T-helper 1 cell (primary cell): ENCODE data around the gene COX4I1.
A peak's percentile ranks its signal among the peaks of the same experiment; 100 is the strongest.

Experiments used
- DNase-seq, 5 donors: peaks; one replicate each; pipeline ENCODE4 v3.0.0-alpha.2; 2012 to 2020
- total RNA-seq, 4 donors: gene quantifications; one replicate each; lab custom pipeline; 2026; lab: John Stamatoyannopoulos, UW

Gene COX4I1
- total RNA-seq, result 171 to 218 (median 196) reads per million in 4 donors

GRCh38 chr16:85799497-85800320 is at the start of gene COX4I1, which contains the start of gene EMC8:
Gene COX4I1, plus strand, starts transcription at chr16:85799695. Its CDS starts 1,511 bp downstream, at chr16:85801206.
Gene EMC8, minus strand, starts transcription at chr16:85799544. Its CDS starts 249 bp downstream, at chr16:85799295.
- DNase-seq, result peak; percentile 81 to 92 (median 89)

GRCh38 chr16:85749771-85750145 is 49.7 kb upstream of the COX4I1 start:
- DNase-seq, result no peak

- no peak for DNase-seq
Measured at GRCh38 chr16:85750146-85750826, 49.2 kb upstream of the COX4I1 start.

DNA sequence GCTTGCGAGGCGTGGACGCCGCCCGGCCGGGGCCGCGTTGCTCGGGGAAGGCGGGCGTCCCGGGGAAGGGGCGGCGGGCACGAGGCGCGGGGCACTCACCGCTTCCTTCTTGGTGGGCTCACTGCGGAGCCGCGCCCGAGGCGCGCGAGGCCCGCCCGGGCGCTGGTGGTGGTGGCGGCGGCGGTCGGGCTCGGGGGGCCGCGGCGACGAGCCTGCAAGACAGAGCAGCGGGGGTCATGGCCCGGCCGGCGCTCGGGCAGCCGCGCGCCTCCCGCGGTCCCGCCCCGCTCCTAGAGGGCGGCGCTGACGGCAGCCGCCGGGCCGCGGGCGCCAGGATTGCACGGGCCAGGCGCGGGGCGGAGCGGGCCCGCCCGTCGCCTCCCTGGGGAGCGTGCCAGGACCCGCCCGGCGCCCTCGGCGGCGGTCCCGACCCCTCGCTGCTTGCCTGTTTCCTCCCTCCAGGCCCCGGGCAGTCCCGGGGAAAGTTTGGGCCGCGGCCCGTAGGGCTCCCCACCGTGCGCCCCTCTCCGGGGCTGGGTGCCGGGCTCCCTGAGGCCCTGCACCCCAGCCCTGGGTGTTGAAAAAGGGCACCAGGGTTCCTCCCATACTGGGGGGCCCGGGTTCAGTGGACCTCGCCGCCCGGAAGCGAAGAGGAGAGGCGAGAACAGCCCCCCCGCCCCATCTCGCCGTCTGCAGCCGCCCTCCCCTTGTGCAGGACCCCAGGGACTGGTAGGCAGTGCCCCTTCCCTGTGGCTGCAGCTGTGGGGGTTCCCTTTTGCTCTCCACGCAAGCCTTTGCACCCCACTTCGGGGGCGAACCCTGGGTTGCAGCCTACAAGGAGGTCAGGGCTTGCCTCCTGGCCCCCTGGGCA is 48.4 kb upstream of the COX4I1 start, which contains the start of gene C16orf74:
C16orf74 (minus strand) TSS at position 270 of the 871 bp plus-strand sequence. CDS start 15,879 bp downstream, outside the sequence.
- DNase-seq, result no peak

GRCh38 chr16:85751698-85752501 is 47.6 kb upstream of the COX4I1 start:
- DNase-seq, result no peak

GRCh38 chr16:85752511-85753420 is 46.7 kb upstream of the COX4I1 start:
- no peak for DNase-seq

DNA sequence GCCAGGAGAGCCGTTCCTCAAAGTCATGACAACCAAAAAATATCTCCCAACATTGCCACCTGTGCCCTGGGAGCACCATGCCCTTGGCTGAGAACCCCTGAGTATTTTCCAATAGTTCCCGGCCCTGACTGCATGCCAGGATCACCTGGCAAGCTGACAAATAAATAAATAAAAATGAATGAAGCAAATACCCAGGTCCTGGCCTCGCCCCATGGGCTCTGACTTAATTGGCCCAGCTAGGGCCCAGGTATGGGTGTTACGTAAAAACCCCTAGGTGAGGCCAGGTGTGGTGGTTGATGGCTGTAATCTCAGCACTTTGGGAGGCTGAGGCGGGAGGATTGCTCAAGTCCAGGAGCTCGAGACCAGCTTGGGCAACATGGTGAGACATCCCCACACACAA is 45.9 kb upstream of the COX4I1 start:
- no peak for DNase-seq

DNA sequence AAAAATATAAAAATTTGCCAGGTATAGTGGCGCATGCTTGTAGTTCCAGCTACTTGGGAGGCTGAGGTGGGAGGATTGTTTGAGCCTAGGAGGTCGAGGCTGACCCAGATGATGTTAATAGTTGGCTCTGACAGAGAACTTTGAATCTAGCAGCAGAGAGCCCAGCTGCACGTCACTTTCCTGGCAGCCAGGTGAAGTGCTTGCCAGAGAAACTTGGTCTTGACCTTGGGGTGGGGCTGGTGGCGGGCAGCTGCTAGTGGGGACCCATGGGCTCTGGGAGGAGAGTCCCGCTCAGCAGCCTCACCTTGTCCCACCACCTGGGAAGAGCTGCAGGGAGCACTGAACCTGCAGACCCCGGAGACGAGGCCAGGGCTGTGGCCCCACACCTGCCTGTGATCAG is 45.5 kb upstream of the COX4I1 start:
- no peak for DNase-seq

- DNase-seq, result no peak
Measured at GRCh38 chr16:85754413-85754812, 45.1 kb upstream of the COX4I1 start.

- DNase-seq, result no peak
Measured at GRCh38 chr16:85755929-85756768, 43.3 kb upstream of the COX4I1 start.

GRCh38 chr16:85757341-85757822 is 42.1 kb upstream of the COX4I1 start:
- DNase-seq, result no peak

DNA sequence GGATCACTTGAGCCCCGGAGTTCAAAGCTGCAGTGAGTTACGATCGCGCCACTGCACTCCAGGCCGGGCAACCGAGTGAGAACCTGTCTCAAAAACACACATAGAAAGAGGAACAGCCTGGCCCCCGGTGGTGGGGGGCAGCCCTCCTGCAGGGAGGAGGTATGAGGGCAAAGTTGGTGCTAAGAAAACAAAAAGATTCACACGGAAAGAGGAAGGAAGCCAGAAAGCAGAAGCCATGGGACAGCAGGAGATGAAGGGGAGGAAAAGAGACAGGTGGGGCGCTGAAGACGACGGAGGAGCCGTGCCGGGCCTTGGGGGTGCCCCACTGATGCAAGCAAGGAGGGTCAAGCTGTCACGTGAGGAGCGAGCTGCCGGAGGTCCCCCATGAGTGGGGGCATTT is 40.4 kb upstream of the COX4I1 start:
- DNase-seq, result no peak

DNA sequence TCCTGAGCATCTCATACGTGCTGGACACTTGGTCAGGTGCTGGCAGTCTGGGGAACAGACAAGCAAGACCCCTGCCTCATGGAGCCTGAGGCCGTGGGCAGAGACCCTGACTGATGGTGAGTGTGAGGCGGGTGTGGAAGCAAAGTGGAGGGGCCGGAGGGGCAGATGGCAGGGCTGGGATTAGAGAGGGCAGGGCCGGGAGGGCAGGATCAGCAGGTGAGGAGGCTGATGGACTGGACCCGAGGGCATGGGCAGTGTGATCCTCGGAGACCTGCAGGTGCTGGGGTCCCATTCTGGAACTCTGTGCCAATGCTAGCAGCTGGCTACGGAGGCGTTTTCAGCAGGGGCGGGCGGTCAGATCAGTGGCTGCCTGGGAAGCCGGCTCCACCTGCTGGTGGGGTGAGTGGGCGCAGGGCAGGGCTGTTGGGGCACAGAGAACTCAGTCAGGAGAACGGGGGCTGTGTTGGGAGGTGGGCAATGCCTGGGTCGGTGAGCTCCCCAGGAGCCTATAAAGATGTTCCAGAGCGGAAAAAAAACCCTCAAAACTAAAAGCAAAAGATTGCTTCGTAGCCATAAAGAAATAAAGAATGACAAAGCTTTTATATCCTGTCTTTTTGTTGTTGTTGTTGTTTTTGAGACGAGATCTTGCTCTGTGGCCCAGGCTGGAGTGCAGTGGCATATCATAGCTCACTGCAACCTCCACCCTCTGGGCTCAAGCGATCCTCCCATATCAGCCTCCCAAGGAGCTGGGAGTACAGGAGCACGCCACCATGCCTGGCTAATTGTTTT is 39.7 kb upstream of the COX4I1 start:
- no peak for DNase-seq

DNA sequence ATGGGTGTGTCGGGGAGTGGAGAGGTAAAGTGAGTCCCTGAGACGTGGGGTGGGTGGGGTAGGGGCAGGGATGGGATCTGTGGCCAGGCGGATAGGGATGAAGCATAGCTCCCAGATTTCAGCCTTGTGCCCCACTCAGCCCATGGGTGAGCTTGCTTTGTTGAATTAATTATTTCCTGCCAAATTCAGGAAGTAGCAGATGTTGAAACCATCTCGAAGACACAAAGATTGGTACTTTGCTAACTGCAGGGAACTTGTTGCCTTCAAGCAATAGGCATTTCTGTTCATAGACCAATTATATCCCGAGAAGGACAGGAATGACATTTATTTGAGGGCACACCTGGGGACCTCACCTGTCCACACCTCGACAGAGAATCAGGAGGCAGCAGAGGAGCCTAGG is 37.6 kb upstream of the COX4I1 start:
- DNase-seq, result no peak

DNA sequence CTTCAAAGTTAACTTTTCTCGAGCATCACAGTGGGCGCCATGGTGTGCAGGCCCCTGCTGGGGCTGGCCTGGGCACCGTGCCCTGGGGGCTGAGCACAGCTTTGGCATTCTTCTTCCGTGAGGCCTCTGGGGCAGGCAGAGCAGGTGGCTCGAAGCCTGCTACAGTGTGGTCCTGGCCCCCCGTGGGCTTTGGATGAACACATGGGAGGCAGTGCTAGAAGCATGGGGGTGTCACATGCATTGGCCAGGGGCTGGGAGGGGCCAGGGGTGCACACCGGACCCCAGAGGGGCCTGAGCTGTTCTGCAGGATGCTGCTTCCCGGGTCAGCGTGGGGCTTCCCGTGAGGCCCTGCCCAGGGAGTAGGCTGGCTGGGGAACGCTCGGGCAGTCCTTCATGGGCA is 36.5 kb upstream of the COX4I1 start:
- DNase-seq, result no peak

GRCh38 chr16:85763616-85764015 is 35.9 kb upstream of the COX4I1 start:
- no peak for DNase-seq

DNA sequence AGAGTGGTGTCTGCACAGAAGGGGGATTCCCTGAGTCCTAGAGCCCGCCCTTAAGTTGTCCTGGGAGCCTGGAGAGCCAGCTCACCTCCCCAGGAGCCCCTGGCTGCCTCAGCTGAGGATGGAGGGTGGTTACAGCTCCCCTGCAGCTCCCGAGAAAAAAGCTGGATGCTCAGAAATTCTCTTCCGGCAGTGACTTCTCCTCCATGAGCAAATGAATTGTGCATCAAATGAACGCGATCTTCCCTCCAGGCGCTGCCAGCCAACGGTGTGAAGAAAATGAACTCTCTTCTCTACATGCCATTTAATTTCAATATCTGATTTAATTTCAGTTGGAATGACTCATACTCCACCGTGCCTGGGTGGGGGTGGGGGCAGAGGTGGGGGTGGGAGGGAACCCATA is 34.3 kb upstream of the COX4I1 start:
- DNase-seq, result no peak

GRCh38 chr16:85765767-85766166 is 33.7 kb upstream of the COX4I1 start:
- DNase-seq, result no peak

GRCh38 chr16:85767531-85767930 is 32.0 kb upstream of the COX4I1 start:
- DNase-seq, result no peak
